Measurements from ENCODE around the gene MIGA1.
"Not testable (repeated sequence)": the region's sequence is repeated elsewhere in the genome, so short reads cannot be mapped to it uniquely, and the experiment has no call there.

The MIGA1 gene

GRCh38 chr1:77918918-77919317 lies 139.5 kb downstream of the MIGA1 start:
- not testable (repeated sequence) for DNase-seq (ENCODE audit: low read depth)

DNA sequence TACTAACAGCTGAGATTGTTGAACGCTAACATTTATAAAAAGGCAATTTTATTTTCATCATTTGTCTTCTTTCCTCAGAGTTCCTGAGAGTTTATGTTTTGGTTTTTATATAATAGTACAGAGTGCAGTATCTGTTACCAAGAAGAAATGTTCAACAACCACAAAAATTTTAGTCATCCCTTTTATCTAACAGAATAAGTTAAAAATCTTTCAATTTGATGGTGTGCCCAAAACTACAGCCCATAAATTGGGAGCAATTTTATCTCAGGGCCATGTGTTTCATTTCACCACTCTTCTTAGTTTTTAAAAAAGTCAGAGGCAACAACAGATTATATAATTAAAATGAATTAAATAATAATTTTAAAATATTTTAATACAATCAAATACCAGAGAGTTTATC lies 146.1 kb downstream of the MIGA1 start:
- DNase-seq (ENCODE audit: low read depth), result no peak

- no peak for DNase-seq (ENCODE audit: low read depth)
These were observed 146.5 kb downstream of the MIGA1 start for GRCh38 chr1:77925956-77926355.

DNA sequence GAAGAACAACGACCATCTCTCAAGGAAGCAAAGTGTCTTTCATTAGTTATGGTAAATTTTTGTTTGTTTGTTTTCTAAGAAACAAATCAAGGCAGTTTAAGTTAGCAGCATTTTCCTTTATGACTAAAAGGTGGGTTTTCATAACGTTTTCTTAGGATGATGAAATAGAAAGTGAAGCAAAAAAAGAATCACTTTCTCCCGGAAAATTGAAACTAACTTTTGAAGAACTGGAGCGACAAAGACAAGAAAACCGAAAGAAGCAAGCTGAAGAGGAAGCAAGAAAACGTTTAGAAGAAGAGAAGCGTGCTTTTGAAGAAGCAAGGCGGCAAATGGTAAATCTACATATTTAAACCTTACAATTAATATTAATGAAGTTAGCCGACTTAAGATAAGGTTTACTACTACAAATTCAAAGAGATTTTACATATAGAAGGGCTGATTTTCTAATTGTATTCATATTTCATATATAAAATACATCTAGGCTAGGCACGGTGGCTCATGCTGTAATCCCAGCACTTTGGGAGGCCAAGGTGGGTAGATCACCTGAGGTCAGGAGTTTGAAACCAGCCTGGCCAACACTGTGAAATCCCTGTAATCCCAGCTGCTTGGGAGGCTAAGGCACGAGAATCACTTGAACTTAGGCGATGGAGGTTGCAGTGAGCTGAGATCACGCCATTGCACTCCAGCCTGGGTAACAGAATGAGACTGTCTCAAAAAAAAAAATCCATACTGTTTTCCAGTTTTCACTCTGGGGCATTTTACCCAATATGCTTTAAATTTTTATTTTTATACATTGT lies 147.3 kb downstream of the MIGA1 start:
- no peak for DNase-seq (ENCODE audit: low read depth)

DNA sequence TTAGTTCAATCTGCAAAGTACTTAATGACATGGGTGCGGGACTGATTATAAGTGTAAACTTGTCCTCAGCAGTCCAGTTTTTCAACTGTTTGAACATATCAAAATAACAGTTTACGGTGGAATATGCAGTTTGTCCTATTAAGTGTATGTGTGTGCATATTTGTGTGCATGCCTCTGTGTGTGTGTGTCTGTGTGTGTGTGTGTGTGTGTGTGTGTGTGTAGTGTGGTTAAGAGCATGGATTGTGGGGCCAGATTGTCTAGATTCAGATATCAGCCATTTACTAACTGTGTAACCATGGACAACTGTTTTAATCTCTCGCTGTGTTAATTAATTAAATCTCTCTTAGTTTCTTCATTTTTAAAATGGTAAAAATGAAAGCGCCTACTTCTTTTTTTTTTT lies 148.0 kb downstream of the MIGA1 start:
- DNase-seq (ENCODE audit: low read depth), result no peak
